ENCODE measurements around the gene RNF2.

RNF2 gene

GRCh38 chr1:185054365-185055060 lies 9.2 kb downstream of the RNF2 start:
- Mint-ChIP-seq H3K27ac (no peak overlapping the region), H3K36me3 (ENCODE audit: low read depth) (peaks cover 31% of the 10 kb centered on the region), H3K27me3 (ENCODE audit: low read depth) (no peaks in the 10 kb centered on the region), H3K9me3 (no peaks in the 10 kb centered on the region), H3K4me1 (peaks cover 36% of the 10 kb centered on the region), H3K4me3 (no peak overlapping the region)
- no peak for TF ChIP-seq CTCF (IDR thresholded peaks at IDR 0.05; ENCODE audit: unreplicated experiment in 3 of 3)

- peaks cover 36% of the 10 kb centered on the region for H3K36me3 Mint-ChIP-seq (ENCODE audit: low read depth)
- no peak overlapping the region for H3K4me3 Mint-ChIP-seq
- peak overlapping the region in 2 of 3 experiments; percentile 22 to 23 for H3K27ac Mint-ChIP-seq
- H3K4me1 Mint-ChIP-seq: peaks cover 18% of the 10 kb centered on the region
- no peak for TF ChIP-seq CTCF (IDR thresholded peaks at IDR 0.05; ENCODE audit: unreplicated experiment in 3 of 3)
- H3K9me3 Mint-ChIP-seq: peaks cover 9% of the 10 kb centered on the region
- H3K27me3 Mint-ChIP-seq (ENCODE audit: low read depth): no peaks in the 10 kb centered on the region
Observed at GRCh38 chr1:185058110-185058509, 12.8 kb downstream of the RNF2 start.

- Mint-ChIP-seq H3K9me3 (peaks cover 17% of the 10 kb centered on the region), H3K4me1 (peaks cover 18% of the 10 kb centered on the region), H3K27ac (peak overlapping the region in 2 of 3 experiments; percentile 41 to 53), H3K4me3 (no peak overlapping the region), H3K36me3 (ENCODE audit: low read depth) (peaks cover 39% of the 10 kb centered on the region), H3K27me3 (ENCODE audit: low read depth) (no peaks in the 10 kb centered on the region)
- TF ChIP-seq CTCF (IDR thresholded peaks at IDR 0.05; ENCODE audit: unreplicated experiment in 3 of 3): no peak
Observed at GRCh38 chr1:185058876-185059275, 13.5 kb downstream of the RNF2 start.

GRCh38 chr1:185059950-185060571 lies 14.7 kb downstream of the RNF2 start:
- no peak for TF ChIP-seq CTCF (IDR thresholded peaks at IDR 0.05; ENCODE audit: unreplicated experiment in 3 of 3)
- no peaks in the 10 kb centered on the region for H3K27me3 Mint-ChIP-seq (ENCODE audit: low read depth)
- H3K4me3 Mint-ChIP-seq: no peak overlapping the region
- peaks cover 18% of the 10 kb centered on the region for H3K4me1 Mint-ChIP-seq
- H3K9me3 Mint-ChIP-seq: peaks cover 20% of the 10 kb centered on the region
- peaks cover 47% of the 10 kb centered on the region for H3K36me3 Mint-ChIP-seq (ENCODE audit: low read depth)
- H3K27ac Mint-ChIP-seq: no peak overlapping the region

GRCh38 chr1:185062710-185063370 lies 17.5 kb downstream of the RNF2 start:
- H3K27me3 Mint-ChIP-seq (ENCODE audit: low read depth): no peaks in the 10 kb centered on the region
- H3K9me3 Mint-ChIP-seq: peaks cover 27% of the 10 kb centered on the region

More at GRCh38 chr1:185062710-185063370, 17.5 kb downstream of the RNF2 start:
- peaks cover 62% of the 10 kb centered on the region for H3K36me3 Mint-ChIP-seq (ENCODE audit: low read depth)
- H3K27ac Mint-ChIP-seq: no peak overlapping the region
- no peak overlapping the region for H3K4me3 Mint-ChIP-seq
- peaks cover 13% of the 10 kb centered on the region for H3K4me1 Mint-ChIP-seq
- no peak for TF ChIP-seq CTCF (IDR thresholded peaks at IDR 0.05; ENCODE audit: unreplicated experiment in 3 of 3)

Measured in nephron (organoid).